ENCODE measurements around the gene CORO7. TPM values are rescaled to one million over a fixed set of nuclear protein-coding genes. Genes with fewer than 3 reads are reported as not detected.

The CORO7 gene
- total and polyA plus RNA-seq, 7 donors: 10.0 to 43.4 (median 17.1) TPM

DNA sequence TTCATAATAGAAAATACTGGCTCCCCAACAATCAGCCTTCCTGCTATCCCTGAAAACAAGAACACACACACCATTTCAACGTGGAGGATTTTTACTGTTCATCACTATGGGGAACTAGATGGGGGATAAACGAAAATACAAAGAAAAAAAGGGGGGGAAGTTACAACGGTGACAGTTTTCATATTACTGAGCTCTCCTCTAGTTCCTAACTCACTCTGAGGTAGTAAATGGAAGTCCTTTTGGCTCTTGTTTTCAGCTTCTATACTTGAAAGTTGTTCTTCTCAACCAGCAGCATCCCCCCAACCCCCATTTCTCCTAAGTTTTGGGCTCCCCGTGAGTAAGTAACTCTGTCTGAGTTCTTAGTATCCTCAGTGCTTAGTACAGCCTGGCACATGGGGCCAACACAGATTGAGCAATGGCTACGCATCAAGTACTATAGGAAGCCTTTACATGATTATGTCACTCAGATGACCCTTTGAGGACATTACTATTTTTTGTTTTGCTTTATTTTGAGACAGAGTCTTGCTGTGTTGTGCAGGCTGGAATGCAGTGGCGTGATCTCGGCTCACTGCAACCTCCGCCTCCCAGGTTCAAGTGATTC lies 4.2 kb upstream of the CORO7 start:
- DNase-seq: no peak
- TF ChIP-seq POLR2AphosphoS5 (IDR thresholded peaks at IDR 0.05): no peak

DNA sequence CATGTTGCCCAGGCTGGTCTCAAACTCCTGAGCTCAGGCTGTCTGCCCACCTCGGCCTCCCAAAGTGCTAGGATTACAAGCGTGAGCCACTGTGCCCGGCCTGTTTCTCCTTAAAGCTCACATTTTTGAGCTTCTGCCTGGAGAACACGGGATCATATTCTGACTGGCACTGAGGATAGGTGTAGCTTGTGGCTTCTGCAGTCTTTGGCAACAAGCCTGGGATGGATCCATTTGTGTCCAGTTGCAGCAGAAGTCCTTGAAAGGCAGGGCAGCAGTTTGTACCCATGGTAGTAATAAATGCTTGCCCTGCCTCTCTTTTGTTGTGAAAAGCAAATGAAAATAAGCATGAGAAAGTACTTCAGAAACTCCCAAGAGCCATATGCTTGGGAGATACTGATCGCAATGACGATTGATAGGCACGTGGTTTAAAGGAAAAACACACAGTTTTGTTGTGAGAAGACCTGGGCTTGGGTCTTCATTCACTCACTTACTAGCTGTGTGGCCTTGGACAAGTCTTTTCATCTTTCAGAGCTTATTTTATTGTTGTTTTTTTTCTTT lies 3.1 kb upstream of the CORO7 start:
- H3K27ac ChIP-seq: no peak overlapping the region
- H3K27me3 ChIP-seq: no peaks in the 10 kb centered on the region
- TF ChIP-seq POLR2A (IDR thresholded peaks at IDR 0.05) (no peak), EP300 (IDR thresholded peaks at IDR 0.05) (no peak), POLR2AphosphoS5 (IDR thresholded peaks at IDR 0.05) (no peak)
- TF ChIP-seq, protein P1, sequence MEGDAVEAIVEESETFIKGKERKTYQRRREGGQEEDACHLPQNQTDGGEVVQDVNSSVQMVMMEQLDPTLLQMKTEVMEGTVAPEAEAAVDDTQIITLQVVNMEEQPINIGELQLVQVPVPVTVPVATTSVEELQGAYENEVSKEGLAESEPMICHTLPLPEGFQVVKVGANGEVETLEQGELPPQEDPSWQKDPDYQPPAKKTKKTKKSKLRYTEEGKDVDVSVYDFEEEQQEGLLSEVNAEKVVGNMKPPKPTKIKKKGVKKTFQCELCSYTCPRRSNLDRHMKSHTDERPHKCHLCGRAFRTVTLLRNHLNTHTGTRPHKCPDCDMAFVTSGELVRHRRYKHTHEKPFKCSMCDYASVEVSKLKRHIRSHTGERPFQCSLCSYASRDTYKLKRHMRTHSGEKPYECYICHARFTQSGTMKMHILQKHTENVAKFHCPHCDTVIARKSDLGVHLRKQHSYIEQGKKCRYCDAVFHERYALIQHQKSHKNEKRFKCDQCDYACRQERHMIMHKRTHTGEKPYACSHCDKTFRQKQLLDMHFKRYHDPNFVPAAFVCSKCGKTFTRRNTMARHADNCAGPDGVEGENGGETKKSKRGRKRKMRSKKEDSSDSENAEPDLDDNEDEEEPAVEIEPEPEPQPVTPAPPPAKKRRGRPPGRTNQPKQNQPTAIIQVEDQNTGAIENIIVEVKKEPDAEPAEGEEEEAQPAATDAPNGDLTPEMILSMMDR (IDR thresholded peaks at IDR 0.05): no peak
- intact Hi-C loops (cut with DNase I): no loop called here
- H3K4me1 ChIP-seq: peaks cover 0 to 20% (median 14%) of the 10 kb centered on the region in 4 donors
- 62 to 79% methylated on average over 7 of the region's 7 CpGs for WGBS, 2 donors
- no peak for DNase-seq
- no peaks in the 10 kb centered on the region for H3K9me3 ChIP-seq
- no peaks in the 10 kb centered on the region for H3K36me3 ChIP-seq
- no peak overlapping the region for H3K4me3 ChIP-seq

More for the DNA sequence above, 4.2 kb upstream of the CORO7 start:
- WGBS, 2 donors: 59 to 73% methylated on average over 8 of the region's 8 CpGs
- H3K4me3 ChIP-seq: no peak overlapping the region
- no peaks in the 10 kb centered on the region for H3K27me3 ChIP-seq
- no peaks in the 10 kb centered on the region for H3K36me3 ChIP-seq
- H3K4me1 ChIP-seq: peaks cover 0 to 14% (median 9%) of the 10 kb centered on the region in 4 donors
- H3K9me3 ChIP-seq: no peaks in the 10 kb centered on the region
- intact Hi-C loops (cut with DNase I): no loop called here
- no peak overlapping the region for H3K27ac ChIP-seq

DNA sequence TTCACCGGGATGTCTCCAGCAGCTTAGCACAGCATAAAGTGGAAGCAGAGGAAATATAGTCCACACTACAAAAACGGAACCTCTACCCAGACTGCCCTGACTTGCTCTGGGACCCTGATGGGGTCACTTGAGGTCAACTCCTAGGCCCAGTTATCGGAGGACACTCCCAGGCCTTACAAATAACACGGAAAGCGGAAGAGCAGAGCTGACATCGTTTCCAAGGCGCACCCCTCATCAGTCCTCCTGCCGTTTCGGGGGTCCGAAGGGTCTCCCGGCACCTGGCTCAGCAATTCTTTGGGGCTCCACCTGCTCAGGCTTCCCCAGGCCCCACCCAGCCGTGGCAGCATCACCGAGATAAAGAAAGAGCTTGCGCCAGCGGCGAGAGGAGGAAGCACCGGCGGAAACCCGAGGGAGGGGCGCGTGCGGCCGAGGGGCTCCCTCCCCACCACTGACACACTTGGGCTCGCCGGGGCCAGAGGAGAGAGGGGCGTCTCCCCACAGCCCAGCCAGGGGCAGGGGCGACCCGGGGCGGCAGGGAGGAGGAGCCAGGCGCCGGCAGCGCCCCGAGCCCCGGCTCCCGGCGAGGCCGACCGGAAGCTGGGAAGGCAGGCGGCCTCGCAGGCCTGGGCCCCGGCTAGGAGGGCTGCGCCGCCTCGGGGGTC lies 727 bp downstream of the CORO7 start:
- DNase-seq: no peak
- no peak for TF ChIP-seq EP300 (IDR thresholded peaks at IDR 0.05)
- TF ChIP-seq POLR2A (IDR thresholded peaks at IDR 0.05): no peak
- TF ChIP-seq POLR2AphosphoS5 (IDR thresholded peaks at IDR 0.05): peak in 3 of 4 donors; percentile 20 to 44 (median 32)
- TF ChIP-seq, protein P1 (IDR thresholded peaks at IDR 0.05): no peak
- WGBS, 2 donors: 1% methylated on average over 44 of the region's 44 CpGs

DNA sequence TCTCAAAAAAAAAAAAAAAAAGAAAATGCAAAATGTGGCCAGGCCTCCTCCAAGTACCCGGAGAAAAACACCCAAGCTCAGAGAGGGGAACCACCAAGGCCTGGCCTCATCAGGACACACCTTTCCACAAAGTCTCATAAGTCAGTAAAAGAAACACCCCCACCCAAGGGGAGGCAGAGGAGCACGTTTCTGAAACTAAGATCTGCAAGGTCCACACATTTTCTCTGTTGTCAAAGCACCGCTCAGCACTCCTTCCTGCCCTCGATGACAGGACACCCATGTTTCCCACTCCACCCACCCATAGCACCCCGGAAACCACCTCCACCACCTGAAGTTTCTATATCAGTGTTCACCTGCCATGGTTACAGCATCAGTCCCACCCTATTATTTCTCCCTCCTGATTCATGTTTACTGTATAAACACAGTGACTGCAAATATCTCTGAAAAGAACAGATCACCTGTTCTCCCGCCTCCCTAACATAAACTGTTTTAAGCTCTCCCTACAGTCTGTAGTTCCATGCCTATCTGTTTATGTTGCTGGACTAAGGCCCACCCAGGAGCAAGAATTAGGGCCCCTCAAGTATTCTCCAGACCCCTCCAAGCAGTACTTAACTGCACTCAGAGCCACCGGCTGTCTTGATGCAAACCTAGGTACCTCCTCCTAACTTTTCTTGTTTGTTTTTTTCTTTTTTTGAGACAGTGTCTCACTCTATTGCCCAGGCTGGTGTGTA lies 2.0 kb downstream of the CORO7 start:
- no peak overlapping the region for H3K4me3 ChIP-seq
- WGBS, 2 donors: 64 to 73% methylated on average over 7 of the region's 7 CpGs
- TF ChIP-seq EP300 (IDR thresholded peaks at IDR 0.05): no peak
- TF ChIP-seq POLR2AphosphoS5 (IDR thresholded peaks at IDR 0.05): no peak
- no peak for TF ChIP-seq POLR2A (IDR thresholded peaks at IDR 0.05)
- TF ChIP-seq, protein P1 (IDR thresholded peaks at IDR 0.05): no peak
- peaks cover 0 to 49% (median 27%) of the 10 kb centered on the region in 4 donors for H3K4me1 ChIP-seq
- intact Hi-C loops (cut with DNase I): loop anchor here (5.0 kb wide), 1 partner anchor 142 kb away; the partner anchor contains the start of gene TFAP4
- DNase-seq: no peak
- H3K27me3 ChIP-seq: no peaks in the 10 kb centered on the region
- H3K36me3 ChIP-seq: peaks cover 0 to 17% (median 0%) of the 10 kb centered on the region in 4 donors
- H3K27ac ChIP-seq: no peak overlapping the region
- H3K9me3 ChIP-seq: no peaks in the 10 kb centered on the region

More for the DNA sequence above, 727 bp downstream of the CORO7 start:
- Histone ChIP-seq H3K27me3 (no peaks in the 10 kb centered on the region), H3K4me3 (peak overlapping the region; percentile 52 to 94 (median 85)), H3K27ac (peak overlapping the region; percentile 73 to 80 (median 79)), H3K4me1 (peaks cover 0 to 40% (median 27%) of the 10 kb centered on the region in 4 donors), H3K9me3 (no peaks in the 10 kb centered on the region), H3K36me3 (peaks cover 0 to 9% (median 0%) of the 10 kb centered on the region in 4 donors)
- intact Hi-C loops (cut with DNase I): no loop called here
